Measurements from ENCODE around the gene MORN1.

MORN1 gene

DNA sequence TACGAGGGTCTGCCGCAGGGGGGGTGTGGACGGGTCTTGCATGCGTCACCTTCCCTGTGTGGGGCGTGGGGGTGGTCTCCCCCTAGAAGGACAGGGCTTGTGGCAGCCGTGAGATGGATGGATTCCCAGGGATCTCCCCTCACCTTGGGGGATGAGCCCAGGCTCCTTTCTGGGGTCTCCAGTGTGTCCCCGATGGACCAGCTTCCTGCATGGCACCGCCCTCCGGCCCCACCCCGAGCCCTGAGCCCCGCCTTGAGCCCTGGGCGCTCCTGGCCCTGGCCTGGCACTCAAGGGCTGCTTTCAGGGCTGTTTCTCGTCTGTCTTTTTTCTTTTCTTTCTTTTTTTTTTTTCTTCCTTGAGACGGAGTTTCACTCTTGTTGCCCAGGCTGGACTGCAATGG lies 103.7 kb downstream of the MORN1 start:
- DNase-seq: no peak

DNA sequence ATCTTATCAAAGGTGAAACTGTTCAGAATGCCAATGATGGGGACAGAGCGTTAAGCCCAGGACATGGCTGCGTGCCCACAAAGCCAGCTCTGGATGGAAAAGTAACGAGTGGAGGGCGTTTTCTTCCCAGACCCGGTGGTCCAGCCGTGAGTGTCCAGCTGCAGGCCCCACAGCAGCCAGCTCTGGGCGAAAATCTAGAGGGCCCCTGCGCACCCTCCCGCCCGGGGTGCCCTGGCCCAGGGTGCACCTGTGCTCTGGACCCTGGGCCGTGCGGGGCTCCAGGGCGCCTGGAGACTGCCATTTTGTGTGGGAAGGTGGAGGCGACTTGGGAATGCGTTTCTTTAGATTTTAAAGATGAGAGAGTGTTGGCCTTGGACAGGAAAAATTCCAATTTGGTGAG lies 104.4 kb downstream of the MORN1 start:
- DNase-seq: no peak

DNA sequence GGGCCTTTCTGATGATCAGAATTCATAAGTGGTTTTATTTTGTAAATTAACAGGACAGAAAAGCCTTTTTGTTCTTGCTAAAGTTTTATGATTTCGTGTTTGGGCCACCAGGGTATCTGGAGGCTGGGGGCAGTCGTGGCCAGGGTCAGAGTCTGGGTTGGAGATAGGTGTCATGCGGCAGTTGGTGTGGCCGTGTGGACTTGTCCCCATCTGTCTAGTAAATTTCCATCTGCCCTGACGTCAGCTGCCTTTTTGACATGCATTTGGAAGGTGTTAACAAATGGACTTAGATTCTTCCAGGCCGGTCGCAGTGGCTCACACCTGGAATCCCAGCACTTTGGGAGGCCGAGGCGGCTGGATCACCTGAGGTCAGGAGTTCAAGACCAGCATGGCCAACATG lies 106.4 kb downstream of the MORN1 start:
- no peak for DNase-seq

DNA sequence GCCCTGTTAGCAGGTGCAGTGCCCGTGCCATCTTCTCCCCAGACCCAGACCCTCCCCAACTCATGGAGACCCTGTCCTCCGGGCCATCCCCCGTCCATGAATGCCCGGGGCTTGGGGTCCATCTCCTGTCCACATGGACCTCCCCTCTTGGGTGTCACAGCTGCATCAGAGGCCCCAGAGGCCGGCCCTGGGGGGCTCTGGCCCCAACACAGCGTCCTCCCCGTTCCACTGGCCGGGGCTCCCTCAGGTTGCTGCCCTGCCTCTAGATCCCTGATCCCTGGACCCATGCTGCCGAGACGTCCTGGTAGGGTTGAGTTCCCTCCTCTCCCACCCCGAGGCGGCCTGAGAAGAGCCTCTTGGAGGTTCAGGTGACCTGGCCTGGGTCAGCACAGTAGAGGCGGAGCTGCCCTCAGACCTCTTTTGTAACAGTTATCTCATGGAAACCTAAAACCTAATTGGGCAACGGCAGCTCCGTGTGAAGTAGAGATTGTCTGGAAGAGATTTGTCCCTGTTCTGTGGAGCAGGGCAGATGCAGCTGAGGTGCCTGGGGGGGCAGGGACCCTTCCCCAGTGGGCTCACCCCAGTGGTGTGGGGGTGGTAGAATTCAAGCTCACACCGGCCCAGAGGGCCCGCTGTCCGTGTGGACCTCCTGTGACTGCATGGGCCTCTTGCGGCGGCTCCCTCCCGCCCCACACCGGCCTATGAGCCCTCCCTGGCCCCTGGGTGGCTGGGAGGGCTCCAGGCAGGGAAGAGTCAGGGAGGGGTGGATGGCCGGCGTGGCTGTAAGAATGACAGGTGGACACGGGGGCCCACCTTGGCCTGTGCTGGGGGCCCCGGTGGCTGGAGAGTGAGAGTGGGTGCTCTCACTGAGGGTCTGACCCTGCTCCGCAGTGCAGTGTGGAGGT lies 107.1 kb downstream of the MORN1 start:
- DNase-seq: no peak

DNA sequence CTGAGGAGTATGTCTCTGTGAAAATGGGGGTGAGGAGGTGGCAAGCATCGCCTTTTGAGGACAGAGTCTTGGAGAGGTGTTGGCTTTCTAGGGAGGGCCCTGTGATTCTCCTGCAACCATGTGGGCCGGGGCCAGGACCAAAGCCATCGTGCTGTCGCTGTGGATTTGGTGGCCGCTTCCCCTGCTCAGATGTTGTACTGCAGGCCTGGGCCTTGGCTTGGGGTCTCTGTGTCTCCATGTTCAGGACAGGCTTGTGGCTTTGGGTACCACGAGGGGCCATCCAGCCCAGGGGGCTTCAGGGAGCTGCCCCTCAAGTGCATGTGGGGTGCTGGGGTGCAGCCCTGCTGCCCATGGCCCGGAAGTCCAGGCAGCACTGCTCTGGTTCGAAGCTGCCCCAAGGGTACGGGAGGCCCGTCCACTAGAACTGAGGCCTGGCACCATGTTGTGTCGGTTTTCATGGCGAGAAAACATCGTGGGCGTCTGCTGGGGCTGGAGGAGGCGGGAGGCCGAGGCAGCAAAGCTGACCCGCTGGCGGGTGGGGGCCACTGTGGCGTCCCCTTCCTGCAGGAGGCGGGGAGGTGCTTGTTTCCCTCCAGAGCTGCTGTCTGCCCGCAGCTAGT lies 107.9 kb downstream of the MORN1 start:
- DNase-seq: no peak

DNA sequence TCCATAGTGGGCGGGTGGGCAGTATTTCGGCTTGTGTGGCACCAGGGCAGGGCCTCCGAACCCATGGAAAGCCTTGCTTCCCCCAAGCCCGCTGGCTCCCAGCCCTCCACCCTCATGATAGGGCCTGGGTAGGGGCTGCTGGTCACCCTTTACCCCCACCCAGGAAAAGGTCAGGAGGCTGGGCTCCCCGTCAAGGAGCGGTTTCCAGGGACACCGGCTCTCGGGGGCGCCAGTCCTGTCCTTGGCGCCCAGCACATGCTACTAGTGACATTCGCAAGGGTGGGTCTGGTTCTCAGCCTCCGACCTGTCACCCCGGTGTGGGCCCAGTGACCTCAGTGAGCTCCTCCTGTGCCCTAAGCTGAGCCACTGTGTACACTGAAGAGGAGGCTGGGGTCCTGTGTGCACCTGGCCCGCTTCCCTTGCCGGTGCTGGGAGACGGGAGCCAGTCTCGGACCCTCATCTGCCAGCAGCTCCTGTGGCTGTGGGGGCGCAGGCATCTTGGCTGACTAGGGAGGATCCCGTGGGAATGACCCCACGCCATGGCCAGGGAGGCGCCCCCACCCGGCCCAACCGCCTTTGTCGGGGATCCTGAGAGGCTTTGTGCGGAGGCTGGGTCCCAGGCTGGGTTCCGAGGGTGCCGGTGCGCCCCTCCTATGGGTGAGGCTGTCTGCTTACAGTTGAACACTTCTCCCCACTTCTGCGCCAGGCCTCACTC lies 108.6 kb downstream of the MORN1 start:
- no peak for DNase-seq

DNA sequence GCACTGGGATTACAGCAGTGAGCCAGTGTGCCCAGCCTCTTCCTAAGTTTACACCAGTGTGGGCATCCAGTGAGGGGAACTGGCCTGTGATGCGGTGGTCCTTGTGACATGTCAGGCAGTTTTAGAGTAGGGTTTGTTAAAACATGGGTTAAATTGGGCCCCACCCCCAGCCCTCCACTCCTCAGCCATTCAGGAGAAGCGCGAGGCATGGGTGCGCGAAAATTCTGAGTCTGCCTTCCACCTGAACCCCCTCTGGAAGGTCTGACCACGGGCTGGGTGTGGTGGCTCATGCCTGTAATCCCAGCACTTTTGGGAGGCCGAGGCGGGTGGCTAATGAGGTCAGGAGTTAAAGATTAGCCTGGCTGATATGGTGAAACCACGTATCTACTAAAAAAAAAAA lies 111.5 kb downstream of the MORN1 start:
- no peak for DNase-seq

DNA sequence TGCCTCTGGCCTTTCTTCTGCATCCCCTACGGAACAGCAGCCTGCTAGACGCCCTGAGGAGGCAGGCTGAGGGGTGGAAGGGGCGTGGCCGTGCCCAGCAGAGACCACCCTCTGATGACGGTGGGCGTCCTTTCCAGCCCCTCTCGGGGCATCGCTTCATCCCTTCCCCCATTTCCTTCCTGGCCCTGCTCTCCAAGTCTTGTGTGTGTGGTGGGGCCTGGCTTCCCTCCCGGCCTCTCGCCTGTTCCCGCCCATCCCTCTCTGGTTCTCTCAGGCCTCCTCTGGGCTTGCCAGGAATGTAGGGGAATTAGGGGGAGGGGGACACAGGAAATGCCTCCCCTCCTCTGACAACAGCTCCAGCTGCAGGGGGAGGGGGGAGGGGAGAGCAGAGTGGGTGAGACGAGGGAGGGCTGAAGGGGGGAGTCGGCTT lies 112.1 kb downstream of the MORN1 start:
- no peak for DNase-seq

DNA sequence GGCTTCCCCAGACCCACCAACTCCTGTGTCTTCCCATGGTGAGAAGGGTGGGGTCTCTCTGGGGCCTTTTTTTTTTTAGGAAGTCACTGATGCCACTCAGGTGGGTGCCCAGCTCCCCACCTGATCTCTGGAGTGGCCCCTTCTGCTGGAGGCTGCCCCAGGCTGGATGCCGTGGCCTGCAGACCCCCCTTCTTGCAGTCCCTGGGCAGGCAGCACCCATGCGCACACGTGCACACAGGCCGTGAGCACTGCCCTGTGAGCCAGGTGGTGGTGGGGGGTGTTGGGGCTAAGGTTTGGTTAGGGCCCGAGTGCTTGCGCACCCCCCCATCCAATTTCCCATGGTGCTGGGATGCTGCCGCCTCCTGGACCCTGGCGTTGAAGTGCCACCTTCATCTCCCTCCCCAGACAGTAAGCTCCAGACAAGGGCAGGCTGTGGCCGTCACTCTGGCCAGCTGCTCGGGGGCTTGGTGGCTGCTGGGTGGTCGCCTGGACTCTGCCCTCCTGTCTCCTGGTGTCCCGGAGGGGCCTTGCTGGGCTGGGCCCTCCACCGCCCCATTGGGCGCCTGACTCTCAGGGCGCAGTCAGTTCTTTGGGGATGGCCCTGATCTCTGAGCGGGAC lies 112.7 kb downstream of the MORN1 start:
- no peak for DNase-seq

DNA sequence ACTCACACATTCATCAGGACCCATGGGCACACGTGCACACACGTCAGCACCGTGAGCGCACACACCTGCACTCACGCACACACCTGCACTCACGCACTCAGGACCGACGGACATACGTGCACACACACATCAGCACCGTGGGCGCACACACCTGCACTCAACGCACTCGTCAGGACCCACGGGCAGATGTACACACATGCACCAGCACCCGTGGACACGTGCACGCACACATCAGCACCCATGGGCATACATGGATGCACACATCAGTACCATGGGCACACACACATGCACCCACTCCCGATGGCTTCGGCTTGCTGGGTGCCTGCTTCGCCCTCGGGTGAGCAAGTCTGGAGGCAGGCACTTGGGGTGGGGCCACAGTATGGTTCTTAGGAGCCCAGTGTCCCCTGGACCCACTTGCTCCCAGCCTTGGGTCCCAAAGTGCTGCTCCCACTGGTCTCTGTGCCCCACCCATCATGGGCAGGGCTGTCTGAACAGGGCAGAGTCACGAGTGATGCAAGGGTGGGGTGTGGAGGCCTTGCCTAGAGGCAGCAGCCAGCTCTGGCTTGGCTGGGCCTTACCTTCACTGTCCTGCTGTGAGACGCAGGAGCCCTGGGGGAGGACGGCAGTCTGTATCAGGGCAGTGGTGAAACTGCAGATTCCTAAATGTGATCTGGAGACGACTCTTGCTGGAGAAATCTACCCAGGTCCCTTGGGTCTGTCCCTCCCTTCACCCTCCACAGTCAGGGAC lies 113.4 kb downstream of the MORN1 start:
- DNase-seq: no peak

DNA sequence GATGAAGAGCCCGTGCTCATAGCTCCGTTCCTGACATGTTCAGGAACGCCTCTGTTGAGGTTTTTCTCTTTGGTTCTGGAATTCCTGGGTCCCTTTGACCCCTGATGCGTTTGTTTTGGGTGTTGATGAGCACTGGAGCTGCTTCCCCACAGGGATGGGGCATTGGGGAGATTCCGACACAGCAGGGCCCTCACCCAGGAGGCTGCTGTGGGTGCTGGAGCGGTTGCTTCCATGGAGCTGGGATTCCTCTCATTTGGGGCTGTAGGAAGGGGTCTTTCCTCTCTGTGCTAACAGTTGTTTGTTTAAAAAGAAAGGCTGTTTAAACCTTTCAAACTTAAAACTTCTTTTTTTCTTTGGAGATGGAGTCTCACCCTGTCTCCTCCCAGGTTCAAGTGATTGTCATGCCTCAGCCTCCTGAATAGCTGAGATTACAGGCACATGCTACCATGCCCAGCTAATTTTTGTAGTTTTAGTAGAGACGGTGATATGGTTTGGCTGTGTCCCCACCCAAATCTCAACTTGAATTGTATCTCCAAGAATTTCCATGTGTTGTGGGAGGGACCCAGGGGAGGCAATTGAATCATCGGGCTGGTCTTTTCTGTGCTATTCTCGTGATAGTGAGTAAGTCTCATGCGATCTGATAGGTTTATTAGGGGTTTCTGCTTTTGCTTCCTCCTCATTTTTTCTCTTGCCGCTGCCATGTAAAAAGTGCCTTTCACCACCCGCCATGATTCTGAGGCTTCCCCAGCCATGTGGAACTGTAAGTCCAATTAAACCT lies 114.4 kb downstream of the MORN1 start:
- no peak for DNase-seq

DNA sequence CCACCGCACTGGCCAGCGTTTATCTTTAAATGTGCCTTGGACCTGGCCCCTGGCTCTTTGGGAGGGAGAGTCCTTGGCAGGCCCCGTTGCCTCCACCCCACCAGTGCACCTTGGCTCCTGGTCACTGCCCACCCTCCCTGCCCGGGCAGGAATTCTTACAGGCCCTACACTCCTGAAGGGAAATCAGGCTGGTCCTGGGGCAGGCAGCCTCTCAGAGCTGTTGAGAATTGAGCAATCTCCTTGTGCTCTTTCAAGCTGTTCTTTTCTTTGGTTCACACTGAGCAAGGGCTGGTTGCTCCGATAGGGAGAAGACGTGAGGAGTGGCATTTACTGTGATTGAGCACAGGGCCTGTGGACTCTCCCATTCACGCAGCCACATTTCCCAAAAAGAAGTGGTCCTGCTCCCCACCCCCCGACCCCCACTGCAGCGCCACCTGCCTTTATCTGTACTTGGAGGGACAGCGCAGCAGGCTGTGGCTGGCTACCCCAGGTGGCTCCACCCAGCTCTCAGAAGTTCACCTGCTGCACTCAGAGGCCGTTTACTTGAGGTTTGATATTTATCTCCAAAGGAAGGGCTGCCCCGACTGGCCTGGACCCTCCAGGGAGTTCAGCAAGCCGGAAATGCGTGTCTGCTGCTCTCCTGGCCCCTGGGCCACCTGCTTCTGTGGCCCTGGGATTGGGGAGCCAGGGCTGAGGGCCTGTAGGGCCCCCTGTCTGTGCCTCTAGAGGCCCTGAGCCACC lies 115.4 kb downstream of the MORN1 start:
- no peak for DNase-seq

DNA sequence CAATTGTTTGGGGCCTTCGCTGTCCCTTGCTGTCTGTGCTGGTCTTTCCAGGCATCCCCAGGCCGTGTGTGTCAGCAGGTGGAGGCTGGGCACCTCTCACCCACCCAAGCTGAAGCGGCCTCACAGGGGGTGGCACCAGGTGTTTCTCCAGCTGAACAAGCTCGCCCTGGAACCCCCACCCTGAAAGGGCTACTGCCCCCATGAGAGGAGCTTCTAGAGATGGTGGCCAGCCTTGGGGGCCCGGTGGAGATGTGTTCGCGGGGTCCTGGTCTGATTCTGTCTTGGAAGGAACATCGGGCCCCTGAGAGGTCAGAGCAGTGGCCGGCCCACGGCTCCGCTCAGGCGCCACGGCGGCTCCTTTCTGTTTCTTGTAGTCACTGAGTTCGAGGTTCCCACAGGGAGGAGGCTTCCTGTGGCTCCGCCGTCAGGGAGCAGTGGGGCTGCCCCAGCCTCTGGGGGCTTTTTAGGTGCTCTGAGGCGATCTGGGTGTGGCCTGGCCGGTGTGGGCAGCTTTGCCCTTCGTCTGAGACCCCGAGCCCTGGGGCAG lies 116.4 kb downstream of the MORN1 start:
- DNase-seq: no peak

DNA sequence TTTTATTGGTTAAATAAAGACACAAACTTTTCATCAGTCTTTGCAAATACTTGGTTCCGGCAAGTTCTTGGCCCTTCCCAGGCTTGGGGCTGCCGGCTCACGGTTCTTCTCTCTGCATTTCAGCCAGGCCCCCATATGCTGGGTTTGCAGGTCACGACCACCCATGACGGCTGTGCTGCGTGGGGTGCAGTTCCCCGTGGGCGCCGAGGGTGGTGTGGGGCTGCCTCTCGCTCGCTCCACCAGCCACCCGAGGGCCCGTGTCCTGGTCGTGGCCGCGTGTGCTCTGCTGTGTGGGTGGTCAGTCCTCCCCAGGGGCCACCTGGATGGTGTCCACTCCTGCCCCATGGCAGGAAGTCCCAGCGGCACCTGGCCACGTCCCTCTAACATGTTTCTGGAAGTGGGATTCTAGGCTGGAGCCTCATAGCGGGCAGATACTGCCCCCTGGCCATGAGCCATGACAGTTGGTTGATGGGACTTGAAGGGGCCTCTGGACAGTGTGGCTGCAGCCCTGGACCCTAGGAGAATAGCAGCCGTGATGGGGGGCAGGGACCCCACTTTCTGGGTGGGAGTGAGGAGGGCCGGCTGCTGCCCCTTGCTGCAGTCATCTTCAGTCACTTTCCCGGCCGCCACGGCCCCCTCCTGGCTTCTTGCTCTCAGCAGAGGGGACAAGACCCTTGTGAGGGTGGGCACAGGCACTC lies 117.0 kb downstream of the MORN1 start:
- DNase-seq: no peak

DNA sequence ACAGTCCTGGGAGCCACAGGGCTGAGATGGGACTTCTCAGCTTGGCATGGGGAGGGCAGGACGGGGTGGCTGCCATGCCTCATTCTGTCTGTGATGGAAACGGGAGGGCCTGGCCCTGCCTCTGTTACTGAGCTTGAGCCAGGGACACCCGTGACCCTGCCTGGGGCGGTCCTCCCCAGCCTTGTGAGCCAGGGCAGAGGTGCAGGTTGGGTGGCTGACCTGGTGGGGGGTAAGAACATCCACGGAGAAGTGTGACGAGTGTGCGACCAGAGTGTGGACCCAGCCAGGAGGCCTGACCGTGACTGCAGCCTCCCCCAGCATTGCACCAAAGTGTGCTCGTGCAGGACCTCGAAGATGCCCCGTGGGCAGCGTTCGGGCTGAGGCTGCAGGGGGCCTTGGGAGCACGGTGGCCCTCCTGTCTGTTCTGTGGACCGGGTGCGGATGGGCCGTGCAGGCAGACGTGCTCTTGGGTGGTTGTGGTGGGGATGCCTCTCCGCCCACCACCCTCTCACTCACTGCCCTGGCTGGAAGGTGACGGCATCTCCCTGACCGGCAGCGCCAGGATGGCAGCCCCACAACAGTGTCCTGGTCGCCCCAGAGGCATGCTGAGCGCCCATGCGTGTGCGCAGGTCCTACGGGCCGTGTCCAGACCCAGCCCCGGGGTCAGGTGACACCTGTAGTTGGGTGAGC lies 117.8 kb downstream of the MORN1 start:
- DNase-seq: no peak

DNA sequence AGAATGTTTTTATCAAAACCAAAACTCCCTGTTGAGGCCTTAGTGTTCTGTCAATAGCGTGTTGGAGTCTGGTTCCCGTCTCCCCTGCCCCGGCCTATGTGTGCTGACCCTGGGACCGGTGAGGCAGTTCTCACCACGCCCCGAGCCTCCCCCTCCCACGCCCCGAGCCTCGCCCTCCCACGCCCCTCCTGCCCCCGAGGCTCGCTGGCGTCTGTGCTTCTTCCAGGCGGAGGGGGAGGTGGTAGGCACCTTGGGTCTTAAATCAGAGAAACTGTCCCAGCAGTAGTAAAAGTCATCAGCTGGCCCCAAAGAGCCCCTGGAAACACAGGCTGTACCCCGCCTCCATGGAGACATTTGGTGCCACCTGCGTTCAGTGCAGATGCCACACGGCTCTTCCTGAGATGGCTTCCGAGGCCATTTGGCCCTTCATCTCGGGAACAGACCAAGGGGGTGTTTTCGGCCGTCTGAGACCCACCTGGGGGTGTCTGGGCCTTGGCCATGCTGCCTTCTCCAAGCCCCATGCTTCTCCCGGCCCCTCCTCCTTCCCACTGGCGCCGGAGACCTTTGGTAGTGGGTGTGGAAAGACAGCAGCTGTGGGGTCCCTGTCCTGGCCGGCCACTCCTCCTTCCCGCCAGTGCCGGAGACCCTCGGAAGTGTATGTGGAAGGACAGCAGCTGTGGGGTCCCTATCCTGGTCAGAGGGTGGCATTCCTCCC lies 118.5 kb downstream of the MORN1 start:
- DNase-seq: no peak

DNA sequence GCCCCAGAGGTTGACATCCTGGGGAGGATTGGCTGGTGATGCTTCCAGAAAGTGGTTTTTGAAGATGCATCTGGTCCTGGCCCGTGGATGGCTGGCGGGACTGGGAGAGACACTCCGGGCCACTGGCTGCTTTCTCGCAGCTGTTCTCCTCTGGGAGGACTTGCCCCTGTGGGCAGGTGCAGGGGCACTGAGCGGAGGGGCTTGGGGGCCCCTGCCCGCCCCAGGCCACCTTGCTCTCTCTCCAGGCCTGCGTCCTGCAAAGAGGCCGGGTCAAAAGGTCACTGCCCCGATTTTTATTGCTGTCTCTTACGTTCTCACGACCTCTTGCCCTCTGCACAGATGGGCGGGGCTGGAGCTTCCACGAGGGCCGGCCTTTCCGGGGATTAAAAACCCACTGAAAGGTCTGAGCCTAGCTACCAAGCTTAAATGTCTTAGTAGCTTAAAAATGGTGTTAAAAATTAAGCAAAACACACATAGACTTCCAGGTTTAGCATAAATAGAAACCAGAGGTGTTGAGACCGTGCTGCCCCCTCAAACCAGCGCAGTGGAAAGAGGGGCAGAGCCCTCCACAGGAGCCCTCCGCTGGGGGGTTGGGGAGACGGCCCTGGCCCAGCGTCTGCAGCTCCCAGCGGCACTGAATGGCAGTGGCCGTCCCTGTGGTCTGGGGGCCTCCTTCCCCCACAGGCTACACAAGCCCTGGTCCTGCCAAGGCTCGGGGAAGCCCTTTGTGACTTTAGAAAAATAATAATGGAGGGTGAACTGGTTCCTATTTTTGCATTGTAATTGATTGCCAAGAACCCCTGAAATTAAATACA lies 119.3 kb downstream of the MORN1 start:
- no peak for DNase-seq

All from T1000 (cell line).